Measurements from ENCODE around the gene CD38. TPM values are rescaled to one million over a fixed set of nuclear protein-coding genes. Genes with fewer than 3 reads are reported as not detected.

CD38 gene
- total RNA-seq, 1 experiment from 2014 or later, result not detected

GRCh38 chr4:15777697-15778288 lies 335 bp upstream of the CD38 start:
- RAD21 ChIA-PET (ENCODE audit: low non-redundant PET in 1 of 2, low total read pairs in 2 of 2, uncharacterized antibody in 2 of 2, unreplicated experiment in 2 of 2), result no interaction called here

More at GRCh38 chr4:15777697-15778288, 335 bp upstream of the CD38 start:
- Histone ChIP-seq H3K27me3 (ENCODE audit: insufficient read depth, low read length) (peaks cover 15% of the 10 kb centered on the region; the same call in 1 of the 2 replicates), H3K27ac (ENCODE audit: low read depth, low read length) (no peak overlapping the region), H4K20me1 (ENCODE audit: insufficient read depth) (no peaks in the 10 kb centered on the region), H3K36me3 (ENCODE audit: control insufficient read depth in 1 of 2, insufficient read depth in 2 of 2, low read length in 2 of 2) (no peaks in the 10 kb centered on the region), H3K4me1 (ENCODE audit: control insufficient read depth in 1 of 2, insufficient read depth in 2 of 2, low read length in 2 of 2) (no peaks in the 10 kb centered on the region), H3K4me2 (ENCODE audit: low read length) (no peak overlapping the region), H3K9me2 (ENCODE audit: insufficient read depth) (no peaks in the 10 kb centered on the region), H2AFZ (ENCODE audit: low read depth, low read length, poor library complexity, severe bottlenecking) (no peak overlapping the region), H3K4me3 (replicated peaks in 1 of 2; ENCODE audit: low read depth in 1 of 2, low read length in 2 of 2) (no peak overlapping the region), H3K9ac (ENCODE audit: low read length) (no peak overlapping the region), H3K79me2 (ENCODE audit: insufficient read depth, low read length) (no peaks in the 10 kb centered on the region), H3K9me3 (ENCODE audit: control insufficient read depth in 1 of 2, insufficient read depth in 1 of 2, low read depth in 1 of 2, low read length in 2 of 2) (no peaks in the 10 kb centered on the region)
- DNase-seq (ENCODE audit: low read depth, low spot score) (no peak), ATAC-seq (no peak)
- POLR2A ChIA-PET, result no interaction called here
- CTCF ChIA-PET, result no interaction called here
- intact Hi-C loops (cut with micrococcal nuclease), result no loop called here
- TF ChIP-seq REST (IDR thresholded peaks at IDR 0.05; ENCODE audit: low read depth), result no peak
- TF ChIP-seq ZBTB33 (IDR thresholded peaks at IDR 0.05; ENCODE audit: extremely low read depth, insufficient replicate concordance, low read length), result no peak
- TF ChIP-seq, protein P1, sequence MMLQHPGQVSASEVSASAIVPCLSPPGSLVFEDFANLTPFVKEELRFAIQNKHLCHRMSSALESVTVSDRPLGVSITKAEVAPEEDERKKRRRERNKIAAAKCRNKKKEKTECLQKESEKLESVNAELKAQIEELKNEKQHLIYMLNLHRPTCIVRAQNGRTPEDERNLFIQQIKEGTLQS (IDR thresholded peaks at IDR 0.05), result no peak
- TF ChIP-seq JUND (IDR thresholded peaks at IDR 0.05), result no peak
- TF ChIP-seq FOSL1 (IDR thresholded peaks at IDR 0.05; ENCODE audit: low read depth), result no peak
- TF ChIP-seq POLR2A (IDR thresholded peaks at IDR 0.05; ENCODE audit: borderline replicate concordance, extremely low read depth, insufficient read depth, insufficient read length), result no peak
- TF ChIP-seq EZH2phosphoT487 (IDR thresholded peaks at IDR 0.05; ENCODE audit: borderline replicate concordance), result no peak
- TF ChIP-seq CBX3 (IDR thresholded peaks at IDR 0.05; ENCODE audit: low read depth), result no peak
- TF ChIP-seq, protein P2, sequence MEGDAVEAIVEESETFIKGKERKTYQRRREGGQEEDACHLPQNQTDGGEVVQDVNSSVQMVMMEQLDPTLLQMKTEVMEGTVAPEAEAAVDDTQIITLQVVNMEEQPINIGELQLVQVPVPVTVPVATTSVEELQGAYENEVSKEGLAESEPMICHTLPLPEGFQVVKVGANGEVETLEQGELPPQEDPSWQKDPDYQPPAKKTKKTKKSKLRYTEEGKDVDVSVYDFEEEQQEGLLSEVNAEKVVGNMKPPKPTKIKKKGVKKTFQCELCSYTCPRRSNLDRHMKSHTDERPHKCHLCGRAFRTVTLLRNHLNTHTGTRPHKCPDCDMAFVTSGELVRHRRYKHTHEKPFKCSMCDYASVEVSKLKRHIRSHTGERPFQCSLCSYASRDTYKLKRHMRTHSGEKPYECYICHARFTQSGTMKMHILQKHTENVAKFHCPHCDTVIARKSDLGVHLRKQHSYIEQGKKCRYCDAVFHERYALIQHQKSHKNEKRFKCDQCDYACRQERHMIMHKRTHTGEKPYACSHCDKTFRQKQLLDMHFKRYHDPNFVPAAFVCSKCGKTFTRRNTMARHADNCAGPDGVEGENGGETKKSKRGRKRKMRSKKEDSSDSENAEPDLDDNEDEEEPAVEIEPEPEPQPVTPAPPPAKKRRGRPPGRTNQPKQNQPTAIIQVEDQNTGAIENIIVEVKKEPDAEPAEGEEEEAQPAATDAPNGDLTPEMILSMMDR (IDR thresholded peaks at IDR 0.05 in 2 of 3, conservative IDR thresholded peaks at IDR 0.05 in 1 of 3; ENCODE audit: borderline replicate concordance in 1 of 3, insufficient read depth in 1 of 3, low read depth in 2 of 3, low read length in 2 of 3), result no peak
- TF ChIP-seq SP1 (IDR thresholded peaks at IDR 0.05; ENCODE audit: low read depth), result no peak
- TF ChIP-seq MAX (IDR thresholded peaks at IDR 0.05), result no peak
- TF ChIP-seq EZH2 (IDR thresholded peaks at IDR 0.05), result no peak
- no peak for TF ChIP-seq CEBPB (IDR thresholded peaks at IDR 0.05; ENCODE audit: low read depth)
- no peak for TF ChIP-seq ZNF274 (IDR thresholded peaks at IDR 0.05; ENCODE audit: low read depth, low read length)
- no peak for TF ChIP-seq ZFX (IDR thresholded peaks at IDR 0.05)
- TF ChIP-seq TCF7L2 (IDR thresholded peaks at IDR 0.05; ENCODE audit: borderline replicate concordance, extremely low read depth, insufficient read depth, insufficient read length), result no peak
- no TSS peak for BruUV-seq (replicated peaks)

Data from HCT116 (cell line).